Osteoblast (primary cell): ENCODE data around the gene AKR1A1. TPM values are rescaled to one million over a fixed set of nuclear protein-coding genes. Genes with fewer than 3 reads are reported as not detected.

ENCODE experiments used
- DNase-seq: peaks from one replicate; pipeline ENCODE4 v3.0.0; 2011; ENCODE audit warnings: low spot score, mixed read lengths; ENCODE audit not compliant: insufficient read length; ENCODE audit errors: missing footprints
- H2AFZ ChIP-seq: 2 replicates; pipeline ENCODE4 v1.6.0; 2011; ENCODE audit warnings: mild to moderate bottlenecking, low read length
- H3K27ac ChIP-seq: 2 replicates; pipeline ENCODE4 v1.5.1; 2011; ENCODE audit warnings: mild to moderate bottlenecking, low read depth, low read length, moderate library complexity
- H3K27me3 ChIP-seq: 2 replicates; pipeline ENCODE4 v1.6.0; 2012; ENCODE audit warnings: mild to moderate bottlenecking, control low read depth, inconsistent platforms, low read length, moderate library complexity; ENCODE audit not compliant: insufficient read depth
- H3K36me3 ChIP-seq: 2 replicates; pipeline ENCODE4 v1.5.1; 2011; ENCODE audit warnings: mild to moderate bottlenecking, low read length, control low read depth, moderate library complexity; ENCODE audit not compliant: insufficient read depth
- H3K4me1 ChIP-seq: 2 replicates; pipeline ENCODE4 v1.5.1; 2011; ENCODE audit warnings: mild to moderate bottlenecking, low read length, control low read depth, moderate library complexity; ENCODE audit not compliant: insufficient read depth
- H3K4me2 ChIP-seq: 2 replicates; pipeline ENCODE4 v1.6.0; 2011; ENCODE audit warnings: mild to moderate bottlenecking, low read length; ENCODE audit not compliant: insufficient read depth
- H3K4me3 ChIP-seq: fragments of 200-600 bp; sonication (generic); 3 replicates; pipeline ENCODE4 v1.5.1; 2012; ENCODE audit warnings: mild to moderate bottlenecking, low read length, inconsistent platforms; ENCODE audit not compliant: insufficient read depth
- H3K79me2 ChIP-seq: 2 replicates; pipeline ENCODE4 v1.6.0; 2012; ENCODE audit warnings: mild to moderate bottlenecking, low read length, control low read depth, inconsistent platforms; ENCODE audit not compliant: insufficient read depth
- H3K9me3 ChIP-seq: 2 replicates; pipeline ENCODE4 v1.5.1; 2011; ENCODE audit warnings: low read depth, low read length, control low read depth
- H4K20me1 ChIP-seq: 2 replicates; pipeline ENCODE4 v1.6.0; 2012; ENCODE audit warnings: mild to moderate bottlenecking, low read length, control low read depth; ENCODE audit not compliant: insufficient read depth
- total RNA-seq: library from RNA; depleted of rRNA; stranded (reverse); fragments of >200 nt; gene quantifications from 2 replicates; pipeline ENCODE4 v1.2.3, GENCODE V29; 2012
- TF ChIP-seq, protein P1 (sequence below): IDR thresholded peaks from 2 replicates; pipeline ENCODE4 v1.5.1; 2011; ENCODE audit warnings: mild to moderate bottlenecking, low read depth, low read length, moderate library complexity; ENCODE audit errors: extremely low read depth

Gene AKR1A1
- total RNA-seq, 1 donor = 136 TPM

DNA sequence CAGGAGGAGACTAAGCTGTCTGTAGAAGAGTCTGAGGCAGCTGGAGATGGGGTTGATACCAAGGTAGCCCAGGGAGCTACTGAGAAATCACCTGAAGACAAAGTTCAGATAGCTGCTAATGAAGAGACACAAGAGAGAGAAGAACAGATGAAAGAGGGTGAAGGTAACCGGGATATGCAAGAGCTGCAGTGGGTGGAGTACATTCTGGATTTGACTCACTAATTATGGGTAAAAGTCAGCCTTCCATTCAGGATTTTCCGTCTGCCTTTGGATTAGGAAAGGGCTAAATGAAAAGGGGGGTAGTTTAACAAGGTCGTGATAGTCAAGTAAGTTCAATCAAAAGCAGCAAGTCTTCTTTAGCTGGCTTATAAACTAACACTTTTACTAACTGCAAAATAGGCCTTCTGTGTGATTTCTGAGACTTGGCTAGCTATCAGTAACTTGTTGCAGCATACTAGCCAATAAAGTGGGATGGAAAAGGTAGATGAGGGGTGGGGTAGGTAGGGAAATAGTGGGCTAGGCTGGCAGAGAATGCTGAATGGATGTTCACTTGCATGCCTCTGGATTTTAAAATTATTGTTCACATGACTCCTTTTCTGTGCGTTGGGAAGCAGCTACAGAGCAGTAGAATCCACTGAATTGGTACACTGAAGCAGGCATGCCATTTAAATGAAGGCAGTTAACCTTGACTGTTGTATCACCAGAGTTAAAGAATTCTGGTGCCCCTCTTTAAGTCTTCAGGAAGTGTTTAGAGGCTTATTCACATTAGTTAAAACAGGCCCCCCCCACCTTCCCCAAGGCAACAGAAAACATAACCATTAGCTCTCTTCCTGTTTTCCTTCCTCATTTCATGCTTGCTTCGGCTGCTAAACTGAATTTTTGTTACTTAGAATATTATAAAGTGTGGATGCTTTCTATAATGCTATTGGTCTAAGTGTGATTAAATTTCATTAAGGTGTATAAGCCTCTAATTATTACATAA, 57.8 kb downstream of the AKR1A1 start:
- Histone ChIP-seq H4K20me1 (no peaks in the 10 kb centered on the region), H2AFZ (no peak overlapping the region), H3K4me1 (no peaks in the 10 kb centered on the region), H3K36me3 (peaks cover 53% of the 10 kb centered on the region), H3K27ac (no peak overlapping the region), H3K9me3 (no peaks in the 10 kb centered on the region), H3K4me3 (no peak overlapping the region), H3K79me2 (peaks cover 4% of the 10 kb centered on the region), H3K4me2 (no peak overlapping the region), H3K27me3 (no peaks in the 10 kb centered on the region)
- TF ChIP-seq, protein P1, sequence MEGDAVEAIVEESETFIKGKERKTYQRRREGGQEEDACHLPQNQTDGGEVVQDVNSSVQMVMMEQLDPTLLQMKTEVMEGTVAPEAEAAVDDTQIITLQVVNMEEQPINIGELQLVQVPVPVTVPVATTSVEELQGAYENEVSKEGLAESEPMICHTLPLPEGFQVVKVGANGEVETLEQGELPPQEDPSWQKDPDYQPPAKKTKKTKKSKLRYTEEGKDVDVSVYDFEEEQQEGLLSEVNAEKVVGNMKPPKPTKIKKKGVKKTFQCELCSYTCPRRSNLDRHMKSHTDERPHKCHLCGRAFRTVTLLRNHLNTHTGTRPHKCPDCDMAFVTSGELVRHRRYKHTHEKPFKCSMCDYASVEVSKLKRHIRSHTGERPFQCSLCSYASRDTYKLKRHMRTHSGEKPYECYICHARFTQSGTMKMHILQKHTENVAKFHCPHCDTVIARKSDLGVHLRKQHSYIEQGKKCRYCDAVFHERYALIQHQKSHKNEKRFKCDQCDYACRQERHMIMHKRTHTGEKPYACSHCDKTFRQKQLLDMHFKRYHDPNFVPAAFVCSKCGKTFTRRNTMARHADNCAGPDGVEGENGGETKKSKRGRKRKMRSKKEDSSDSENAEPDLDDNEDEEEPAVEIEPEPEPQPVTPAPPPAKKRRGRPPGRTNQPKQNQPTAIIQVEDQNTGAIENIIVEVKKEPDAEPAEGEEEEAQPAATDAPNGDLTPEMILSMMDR = no peak
- no peak for DNase-seq

DNA sequence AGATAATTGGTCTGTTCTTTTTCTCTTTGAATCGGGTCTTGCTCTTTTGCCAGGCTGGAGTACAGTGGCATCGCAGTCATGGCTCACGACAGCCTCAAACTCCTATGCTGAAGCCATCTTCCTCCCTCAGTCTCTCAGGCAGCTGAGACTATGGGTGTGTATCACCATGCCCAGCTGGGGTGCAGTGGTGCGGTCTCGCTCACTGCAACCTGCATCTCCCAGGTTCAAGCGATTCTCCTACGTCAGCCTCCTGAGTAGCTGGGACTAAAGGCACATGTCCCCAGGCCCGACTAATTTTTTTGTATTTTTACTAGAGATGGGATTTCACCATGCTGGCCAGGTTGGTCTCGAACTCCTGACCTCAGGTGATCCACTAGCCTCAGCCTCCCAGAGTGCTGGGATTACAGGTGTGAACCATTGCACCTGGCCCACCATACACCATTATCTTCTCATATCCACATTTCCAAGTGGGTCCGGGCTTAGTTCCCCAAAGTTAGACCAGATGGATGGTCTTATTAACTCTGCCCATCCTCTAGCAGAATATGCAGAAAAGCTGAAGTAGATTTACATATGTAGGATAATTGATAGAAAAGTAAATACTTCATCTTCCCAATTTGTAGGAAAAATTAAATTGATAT, 60.1 kb downstream of the AKR1A1 start:
- DNase-seq = no peak
- TF ChIP-seq, protein P1 = no peak
- H3K36me3 ChIP-seq = peaks cover 62% of the 10 kb centered on the region

DNA sequence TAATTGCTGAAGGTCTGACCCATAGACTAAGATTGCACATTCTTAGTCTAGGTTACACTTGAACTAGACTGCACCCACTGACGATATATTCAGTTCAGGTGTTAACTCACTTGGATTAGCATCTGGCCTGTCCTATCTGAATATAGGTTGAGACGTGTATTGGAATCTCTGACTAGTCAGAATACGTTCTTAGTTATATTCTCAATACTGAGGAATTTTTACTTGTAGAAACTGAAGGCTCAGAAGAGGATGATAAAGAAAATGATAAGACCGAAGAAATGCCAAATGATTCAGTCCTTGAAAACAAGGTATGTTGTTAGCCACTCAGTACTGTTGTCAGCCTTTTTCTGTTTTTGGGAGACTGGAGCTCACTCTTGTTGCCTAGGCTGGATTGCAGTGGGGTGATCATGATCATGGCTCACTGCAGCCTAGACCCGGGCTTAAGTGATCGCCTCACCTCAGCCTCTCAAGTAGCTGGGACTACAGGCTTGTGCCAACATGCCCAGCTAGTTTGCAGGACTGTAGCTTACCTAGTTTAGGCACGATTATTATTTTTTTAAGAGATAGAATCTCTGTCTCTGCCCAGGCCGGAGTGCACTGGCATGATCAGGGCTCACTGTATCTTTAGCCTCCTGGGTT, 62.4 kb downstream of the AKR1A1 start:
- no peaks in the 10 kb centered on the region for H3K79me2 ChIP-seq
- no peak overlapping the region for H3K4me3 ChIP-seq
- no peak for DNase-seq
- peaks cover 59% of the 10 kb centered on the region for H3K36me3 ChIP-seq
- H3K4me1 ChIP-seq = no peaks in the 10 kb centered on the region
- H3K27me3 ChIP-seq = no peaks in the 10 kb centered on the region
- no peaks in the 10 kb centered on the region for H3K9me3 ChIP-seq
- TF ChIP-seq, protein P1 = no peak
- no peak overlapping the region for H3K4me2 ChIP-seq
- no peak overlapping the region for H3K27ac ChIP-seq
- no peak overlapping the region for H2AFZ ChIP-seq
- no peaks in the 10 kb centered on the region for H4K20me1 ChIP-seq

More for the DNA sequence above, 60.1 kb downstream of the AKR1A1 start:
- no peaks in the 10 kb centered on the region for H3K27me3 ChIP-seq
- no peak overlapping the region for H3K27ac ChIP-seq
- no peaks in the 10 kb centered on the region for H4K20me1 ChIP-seq
- H3K79me2 ChIP-seq = no peaks in the 10 kb centered on the region
- H3K4me3 ChIP-seq = no peak overlapping the region
- H3K9me3 ChIP-seq = no peaks in the 10 kb centered on the region
- H2AFZ ChIP-seq = no peak overlapping the region
- H3K4me1 ChIP-seq = no peaks in the 10 kb centered on the region
- no peak overlapping the region for H3K4me2 ChIP-seq
